NOMO-1 (cell line): ENCODE data around the gene KRTAP4-12.
"Not testable (repeated sequence)": the region's sequence is repeated elsewhere in the genome, so short reads cannot be mapped to it uniquely, and the experiment has no call there.

ENCODE experiments used
- DNase-seq, 2 experiments: peaks; one replicate each; lab custom pipeline; 2025; ENCODE audit not compliant: unreplicated experiment in 2 of 2; lab: John Stamatoyannopoulos, UW

KRTAP4-12 gene

DNA sequence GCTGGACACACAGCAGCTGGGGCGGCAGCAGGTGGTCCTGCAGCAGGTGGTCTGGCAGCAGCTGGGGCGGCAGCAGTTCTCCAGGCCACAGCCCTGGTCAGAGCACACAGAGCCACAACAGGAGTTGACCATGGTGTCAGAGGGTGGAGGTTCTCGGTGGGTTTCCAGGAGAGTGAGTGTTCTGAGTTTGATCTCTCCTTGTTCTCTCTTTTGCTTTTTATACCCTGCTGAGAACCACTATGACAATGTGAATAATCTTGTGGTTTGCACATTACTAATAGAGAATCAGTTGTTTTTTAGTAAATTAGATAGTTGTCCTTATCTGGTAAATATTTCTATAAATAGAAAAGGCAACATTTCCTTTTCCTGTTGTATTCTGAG is at the start of gene KRTAP4-12:
TSS of gene KRTAP4-12 (minus strand) at position 192 of the 381 bp plus-strand sequence. CDS start at position 132, 60 bp downstream.
- DNase-seq = not testable (repeated sequence)

- DNase-seq = no peak
These were observed 47.9 kb upstream of the KRTAP4-12 start for GRCh38 chr17:41171886-41172285.

DNA sequence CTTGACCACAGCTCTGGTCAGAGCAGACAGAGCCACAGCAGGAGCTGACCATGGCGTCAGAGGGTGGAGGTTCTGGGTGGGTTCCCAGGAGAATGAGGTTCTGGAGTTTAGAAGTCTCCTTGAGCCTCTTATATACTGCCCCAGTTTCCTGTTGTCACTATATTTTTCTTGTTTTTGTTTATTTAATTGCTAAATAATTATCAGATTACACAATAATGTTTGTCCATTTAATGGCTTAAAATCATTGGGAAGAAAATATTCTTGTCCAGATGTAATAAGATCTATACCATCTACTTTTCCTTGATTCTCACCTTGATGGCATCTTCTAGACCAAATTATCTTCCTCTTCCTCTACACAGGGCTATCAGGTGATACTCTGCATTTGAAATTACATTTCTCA is 44.1 kb upstream of the KRTAP4-12 start, which contains the start of gene KRTAP4-3:
TSS of gene KRTAP4-3 (minus strand) at position 101 of the 400 bp plus-strand sequence. CDS start at position 52, 49 bp downstream.
- DNase-seq = no peak

DNA sequence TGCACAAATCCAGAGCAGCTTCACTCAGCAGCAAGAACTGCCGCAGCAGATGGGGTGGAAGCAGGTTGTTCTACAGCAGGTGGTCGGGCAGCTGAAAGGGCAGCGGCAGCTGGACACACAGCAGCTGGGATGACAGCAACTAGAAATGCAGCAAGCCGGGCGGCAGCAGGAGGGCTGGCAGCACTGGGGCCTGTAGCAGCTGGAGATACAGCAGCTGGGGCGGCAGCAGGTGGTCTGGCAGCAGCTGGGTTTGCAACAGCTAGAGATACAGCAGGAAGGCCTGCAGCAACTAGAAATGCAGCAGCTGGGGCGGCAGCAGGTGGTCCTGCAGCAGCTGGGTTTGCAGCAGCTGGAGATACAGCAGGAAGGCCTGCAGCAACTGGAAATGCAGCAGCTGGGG is 43.6 kb upstream of the KRTAP4-12 start:
- DNase-seq = no peak

GRCh38 chr17:41163828-41164227 is 39.8 kb upstream of the KRTAP4-12 start:
- no peak for DNase-seq

DNA sequence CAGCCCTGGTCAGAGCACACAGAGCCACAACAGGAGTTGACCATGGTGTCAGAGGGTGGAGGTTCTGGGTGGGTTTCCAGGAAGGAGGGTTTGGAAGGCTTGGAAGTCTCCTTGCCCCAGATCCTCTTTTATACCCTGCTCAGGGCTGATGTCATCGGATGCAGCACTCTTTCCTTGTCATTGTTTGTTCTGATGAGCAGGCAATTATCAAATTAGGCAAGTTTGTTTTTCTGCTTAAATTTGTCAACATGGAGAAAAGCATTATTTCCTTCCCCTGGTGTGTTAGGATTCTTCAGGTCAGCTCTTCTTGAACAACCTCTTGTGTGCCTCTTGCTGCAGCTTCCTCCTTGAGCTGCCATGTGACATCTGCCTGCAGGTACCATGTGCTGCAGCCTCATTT is 36.7 kb upstream of the KRTAP4-12 start, which contains the start of gene KRTAP4-4:
TSS of gene KRTAP4-4 (minus strand) at position 101 of the 400 bp plus-strand sequence. CDS start at position 44, 57 bp downstream.
- DNase-seq = no peak

DNA sequence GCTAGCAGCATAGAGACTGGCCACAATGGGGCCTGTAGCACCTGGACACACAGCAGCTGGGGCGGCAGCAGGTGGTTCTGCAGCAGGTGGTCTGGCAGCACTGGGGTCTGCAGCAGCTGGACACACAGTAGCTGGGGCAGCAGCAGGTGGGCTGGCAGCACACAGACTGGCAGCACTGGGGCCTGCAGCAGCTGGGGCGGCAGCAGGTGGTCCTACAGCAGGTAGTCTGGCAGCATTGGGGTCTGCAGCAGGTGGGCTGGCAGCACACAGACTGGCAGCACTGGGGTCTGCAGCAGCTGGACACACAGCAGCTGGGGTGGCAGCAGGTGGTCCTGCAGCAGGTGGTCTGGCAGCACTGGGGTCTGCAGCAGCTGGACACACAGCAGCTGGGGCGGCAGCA is 36.2 kb upstream of the KRTAP4-12 start:
- DNase-seq = not testable (repeated sequence)

- no peak for DNase-seq
These were observed 29.9 kb upstream of the KRTAP4-12 start for GRCh38 chr17:41153856-41154255.

GRCh38 chr17:41151525-41151924 is 27.5 kb upstream of the KRTAP4-12 start:
- no peak for DNase-seq

- DNase-seq = no peak
These were observed 26.0 kb upstream of the KRTAP4-12 start for GRCh38 chr17:41150026-41150425.

DNA sequence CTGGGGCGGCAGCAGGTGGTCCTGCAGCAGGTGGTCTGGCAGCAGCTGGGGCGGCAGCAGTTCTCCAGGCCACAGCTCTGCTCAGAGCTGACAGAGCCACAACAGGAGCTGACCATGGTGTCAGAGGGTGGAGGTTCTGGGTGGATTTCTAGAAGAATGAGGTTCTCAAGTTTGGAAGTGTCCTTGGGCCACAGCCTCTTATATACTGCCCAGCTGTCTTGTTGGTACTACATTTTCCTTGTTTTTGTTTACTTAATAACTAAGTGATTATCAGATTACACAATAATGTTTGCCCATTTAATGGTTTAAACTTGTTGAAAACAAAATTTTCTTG is 25.6 kb upstream of the KRTAP4-12 start, which contains the start of gene KRTAP4-5:
TSS of gene KRTAP4-5 (minus strand) at position 174 of the 334 bp plus-strand sequence. CDS start at position 116, 58 bp downstream.
- DNase-seq = no peak

DNA sequence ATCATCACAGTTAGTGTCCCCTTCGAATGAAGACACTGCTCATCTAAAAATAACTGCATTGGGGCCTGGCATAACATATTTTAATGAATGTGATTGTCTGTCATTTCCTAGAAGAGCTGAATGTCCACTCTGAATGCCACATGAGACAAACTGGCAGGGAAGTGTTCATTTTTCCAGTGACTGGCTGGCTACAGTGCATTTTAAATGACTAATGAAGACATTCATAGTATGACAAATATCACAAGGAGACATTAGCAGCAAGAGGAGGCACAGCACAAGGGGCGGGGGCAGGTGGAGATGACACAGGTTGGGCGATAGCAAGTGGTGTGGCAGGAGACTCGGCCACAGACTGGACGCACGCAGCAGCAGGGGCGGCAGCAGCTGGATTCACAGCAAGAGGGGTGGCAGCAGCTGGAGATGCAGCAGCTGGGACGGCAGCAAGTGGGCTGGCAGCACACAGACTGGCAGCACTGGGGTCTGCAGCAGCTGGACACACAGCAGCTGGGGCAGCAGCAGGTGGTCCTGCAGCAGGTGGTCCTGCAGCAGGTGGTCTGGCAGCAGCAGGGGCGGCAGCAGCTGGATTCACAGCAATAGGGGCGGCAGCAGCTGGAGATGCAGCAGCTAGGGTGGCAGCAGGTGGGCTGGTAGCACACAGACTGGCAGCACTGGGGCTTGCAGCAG is 25.1 kb upstream of the KRTAP4-12 start:
- not testable (repeated sequence) for DNase-seq

DNA sequence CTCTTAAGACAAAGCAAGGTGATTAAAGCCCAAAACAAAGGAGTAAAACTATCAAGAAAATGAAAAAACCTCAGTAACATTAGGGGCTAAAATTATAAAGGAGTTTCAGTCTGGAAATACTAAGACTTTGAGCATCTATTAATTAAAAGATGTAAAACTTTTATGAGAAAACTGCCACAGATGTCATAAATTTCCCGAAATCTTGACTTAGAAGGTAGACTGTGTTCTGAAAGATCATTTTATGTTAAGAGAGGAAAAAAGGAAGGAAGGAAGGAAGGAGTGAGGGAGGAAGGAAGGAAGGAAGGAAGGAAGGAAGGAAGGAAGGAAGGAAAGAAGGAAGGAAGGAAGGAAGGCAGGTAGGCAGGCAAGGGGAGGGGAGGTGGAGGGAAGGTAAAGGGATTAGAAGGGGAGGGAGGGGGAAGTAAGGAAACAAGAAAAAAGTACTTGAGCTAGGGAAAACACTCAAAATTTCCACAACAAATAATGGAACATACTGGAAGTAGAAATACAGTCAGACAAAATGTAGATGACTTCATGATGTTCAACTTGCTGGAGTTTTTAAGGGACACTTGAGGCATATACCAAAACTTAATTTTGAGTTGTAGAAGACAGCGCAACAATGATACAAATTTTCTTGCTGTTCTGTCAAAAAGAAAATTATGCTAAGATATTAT is 23.7 kb upstream of the KRTAP4-12 start:
- no peak for DNase-seq

GRCh38 chr17:41145261-41145660 is 21.3 kb upstream of the KRTAP4-12 start:
- no peak for DNase-seq

- DNase-seq = no peak
These were observed 20.9 kb upstream of the KRTAP4-12 start for GRCh38 chr17:41144846-41145245.

- DNase-seq = no peak
These were observed 17.4 kb upstream of the KRTAP4-12 start for GRCh38 chr17:41141361-41141760.

DNA sequence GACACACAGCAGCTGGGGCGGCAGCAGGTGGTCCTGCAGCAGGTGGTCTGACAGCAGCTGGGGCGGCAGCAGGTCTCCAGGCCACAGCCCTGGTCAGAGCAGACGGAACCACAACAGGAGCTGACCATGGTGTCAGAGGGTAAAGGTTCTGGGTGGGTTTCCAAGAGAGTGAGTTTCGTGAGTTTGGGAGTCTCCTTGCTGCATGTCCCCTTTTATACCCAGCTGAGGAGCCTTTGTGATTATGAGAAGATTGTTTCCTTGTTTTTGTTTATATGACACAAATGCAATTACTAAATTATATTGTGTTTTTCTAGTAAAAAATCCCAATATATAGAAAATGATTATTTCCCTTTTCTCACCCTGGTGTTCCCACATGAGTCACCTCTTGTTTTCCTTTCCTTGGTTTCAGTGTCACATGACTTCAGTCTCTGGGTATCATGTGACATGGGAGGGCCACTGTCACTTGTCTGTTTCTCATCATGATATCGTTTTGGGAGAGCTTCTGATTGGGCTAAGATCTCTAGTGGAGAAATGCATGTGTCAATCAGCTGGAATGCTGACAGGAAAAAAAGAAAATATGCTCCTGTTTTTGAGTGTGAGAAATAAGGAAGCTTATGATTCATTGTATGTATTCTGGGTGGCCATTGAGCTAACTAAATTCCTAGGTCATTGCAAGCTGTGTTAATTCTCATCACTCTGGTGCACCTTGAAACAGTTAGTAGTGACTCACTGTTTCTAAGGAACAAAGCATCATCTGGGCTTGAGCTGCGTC is 16.6 kb upstream of the KRTAP4-12 start, which contains the start of gene KRTAP4-6:
TSS of gene KRTAP4-6 (minus strand) at position 185 of the 772 bp plus-strand sequence. CDS start at position 128, 57 bp downstream.
- DNase-seq = no peak

DNA sequence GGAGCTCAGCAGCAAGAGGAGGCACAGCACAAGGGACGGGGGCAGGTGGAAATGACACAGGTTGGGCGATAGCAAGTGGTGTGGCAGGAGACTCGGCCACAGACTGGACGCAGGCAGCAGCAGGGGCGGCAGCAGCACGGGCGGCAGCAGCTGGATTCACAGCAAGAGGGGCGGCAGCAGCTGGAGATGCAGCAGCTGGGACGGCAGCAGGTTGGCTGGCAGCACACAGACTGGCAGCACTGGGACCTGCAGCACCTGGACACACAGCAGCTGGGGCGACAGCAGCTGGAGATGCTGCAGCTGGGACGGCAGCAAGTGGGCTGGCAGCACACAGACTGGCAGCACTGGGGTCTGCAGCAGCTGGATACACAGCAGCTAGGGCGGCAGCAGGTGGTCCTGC is 15.9 kb upstream of the KRTAP4-12 start:
- DNase-seq = not testable (repeated sequence)

GRCh38 chr17:41133880-41134735 is 10.1 kb upstream of the KRTAP4-12 start:
- no peak for DNase-seq

GRCh38 chr17:41131979-41132378 is 8.0 kb upstream of the KRTAP4-12 start:
- DNase-seq = peak in 1 of 2 experiments; percentile 51
